ENCODE measurements around the gene FBXO41. TPM values are rescaled to one million over a fixed set of nuclear protein-coding genes. Genes with fewer than 3 reads are reported as not detected.

The FBXO41 gene
- total RNA-seq, 8 experiments from 2014 or later, result 3.9 to 7.6 (median 5.6) TPM

Other genes with a start within 250 kb of the FBXO41 start
- gene SFXN5, start 212.8 kb downstream of the FBXO41 start, total RNA-seq, result 10 to 100 TPM in 5 of 8 experiments, 1 to 10 TPM in 3; 6.4 to 35.6 (median 16.0) TPM
- gene RAB11FIP5, start 171.5 kb downstream of the FBXO41 start, total RNA-seq, result 10 to 100 TPM in 5 of 8 experiments, 1 to 10 TPM in 3; 5.4 to 19.0 (median 11.1) TPM
- under 1 TPM in 7 of 8 experiments, not detected in 1; 0.13 to 0.70 (median 0.16) TPM for gene NOTO, start 81.9 kb downstream of the FBXO41 start, total RNA-seq
- 10 to 100 TPM; 21.2 to 34.2 (median 24.1) TPM for gene SMYD5, start 70.2 kb downstream of the FBXO41 start, total RNA-seq
- 10 to 100 TPM; 13.2 to 19.5 (median 16.0) TPM for gene PRADC1, start 51.2 kb downstream of the FBXO41 start, total RNA-seq
- 100 to 1,000 TPM; 230 to 423 (median 329) TPM for gene CCT7, start 50.2 kb downstream of the FBXO41 start, total RNA-seq
- under 1 TPM in 4 of 8 experiments, not detected in 4; 0.09 to 0.47 (median 0.24) TPM for gene EGR4, start 9.1 kb upstream of the FBXO41 start, total RNA-seq
- gene ALMS1, start 101.4 kb upstream of the FBXO41 start, total RNA-seq, result 10 to 100 TPM in 7 of 8 experiments, 1 to 10 TPM in 1; 8.1 to 60.2 (median 39.2) TPM